Stimulated activated memory B cell treated with anti-CD40 and anti-IgM and Interleukin-4, amounts not matched to agents 10 μg/mL and 1 μg/mL and 100 μg/mL, for 72 hours (primary cell): ENCODE results near the gene NR3C1.

Experiments
- ATAC-seq: fragments of 150-1000 bp; cut with Tn5 transposase; 2 replicates; pipeline ENCODE4 v1.10.0; 2021
- H3K27ac Mint-ChIP-seq: one replicate; pipeline ENCODE4 v1.8.0; 2022; ENCODE audit warnings: mild to moderate bottlenecking, mixed read lengths
- H3K27me3 Mint-ChIP-seq: one replicate; pipeline ENCODE4 v1.8.0; 2022; ENCODE audit warnings: mixed read lengths
- H3K36me3 Mint-ChIP-seq: one replicate; pipeline ENCODE4 v1.8.0; 2022; ENCODE audit warnings: mixed read lengths
- H3K4me1 Mint-ChIP-seq: one replicate; pipeline ENCODE4 v1.8.0; 2022; ENCODE audit warnings: mixed read lengths
- H3K4me3 Mint-ChIP-seq: one replicate; pipeline ENCODE4 v1.8.0; 2022; ENCODE audit warnings: mild to moderate bottlenecking, moderate library complexity, mixed read lengths
- H3K9me3 Mint-ChIP-seq: one replicate; pipeline ENCODE4 v1.8.0; 2022; ENCODE audit warnings: mixed read lengths

The NR3C1 gene

GRCh38 chr5:143405849-143406098, 2.3 kb upstream of the NR3C1 start:
- no peaks in the 10 kb centered on the region for H3K9me3 Mint-ChIP-seq
- H3K27ac Mint-ChIP-seq = peak overlapping the region; percentile 100
- peak overlapping the region; percentile 87 for H3K4me3 Mint-ChIP-seq
- H3K27me3 Mint-ChIP-seq = no peaks in the 10 kb centered on the region
- H3K36me3 Mint-ChIP-seq = peaks cover 6% of the 10 kb centered on the region
- ATAC-seq = no peak
- peaks cover 21% of the 10 kb centered on the region for H3K4me1 Mint-ChIP-seq

- H3K27me3 Mint-ChIP-seq = no peaks in the 10 kb centered on the region
- peak; percentile 60 for ATAC-seq
- H3K9me3 Mint-ChIP-seq = no peaks in the 10 kb centered on the region
- H3K4me1 Mint-ChIP-seq = peaks cover 26% of the 10 kb centered on the region
- peak overlapping the region; percentile 87 for H3K4me3 Mint-ChIP-seq
- peaks cover 9% of the 10 kb centered on the region for H3K36me3 Mint-ChIP-seq
- peak overlapping the region; percentile 100 for H3K27ac Mint-ChIP-seq
Measured at GRCh38 chr5:143405063-143405848, 1.8 kb upstream of the NR3C1 start.

- Mint-ChIP-seq H3K27me3 (no peaks in the 10 kb centered on the region), H3K36me3 (peaks cover 10% of the 10 kb centered on the region)
- ATAC-seq = peak; percentile 57
Measured at GRCh38 chr5:143404416-143405062, 1.1 kb upstream of the NR3C1 start.

GRCh38 chr5:143403334-143403592, 223 bp downstream of the NR3C1 start:
- Mint-ChIP-seq H3K36me3 (peaks cover 10% of the 10 kb centered on the region), H3K9me3 (no peaks in the 10 kb centered on the region), H3K4me1 (peaks cover 46% of the 10 kb centered on the region), H3K4me3 (peak overlapping the region; percentile 87), H3K27ac (peak overlapping the region; percentile 100), H3K27me3 (no peaks in the 10 kb centered on the region)
- ATAC-seq = peak; percentile 45

More at GRCh38 chr5:143404416-143405062, 1.1 kb upstream of the NR3C1 start:
- Mint-ChIP-seq H3K4me1 (peaks cover 34% of the 10 kb centered on the region), H3K4me3 (peak overlapping the region; percentile 87), H3K27ac (peak overlapping the region; percentile 100), H3K9me3 (no peaks in the 10 kb centered on the region)

- Mint-ChIP-seq H3K4me3 (peak overlapping the region; percentile 87), H3K36me3 (peaks cover 10% of the 10 kb centered on the region), H3K27ac (peak overlapping the region; percentile 100), H3K4me1 (peaks cover 46% of the 10 kb centered on the region), H3K9me3 (no peaks in the 10 kb centered on the region), H3K27me3 (no peaks in the 10 kb centered on the region)
- peak; percentile 2 for ATAC-seq
Measured at GRCh38 chr5:143402553-143403333, 743 bp downstream of the NR3C1 start.

GRCh38 chr5:143402017-143402552, 1.4 kb downstream of the NR3C1 start:
- H3K4me3 Mint-ChIP-seq = peak overlapping the region; percentile 87
- no peak for ATAC-seq

GRCh38 chr5:143401227-143402016, 2.1 kb downstream of the NR3C1 start:
- Mint-ChIP-seq H3K9me3 (no peaks in the 10 kb centered on the region), H3K36me3 (peaks cover 10% of the 10 kb centered on the region), H3K4me3 (peak overlapping the region; percentile 87), H3K27me3 (no peaks in the 10 kb centered on the region), H3K27ac (peak overlapping the region; percentile 100), H3K4me1 (peaks cover 52% of the 10 kb centered on the region)
- ATAC-seq = no peak

More at GRCh38 chr5:143402017-143402552, 1.4 kb downstream of the NR3C1 start:
- H3K27ac Mint-ChIP-seq = peak overlapping the region; percentile 100
- H3K27me3 Mint-ChIP-seq = no peaks in the 10 kb centered on the region
- peaks cover 10% of the 10 kb centered on the region for H3K36me3 Mint-ChIP-seq
- no peaks in the 10 kb centered on the region for H3K9me3 Mint-ChIP-seq
- H3K4me1 Mint-ChIP-seq = peaks cover 46% of the 10 kb centered on the region

GRCh38 chr5:143400541-143401226, 2.8 kb downstream of the NR3C1 start:
- H3K27me3 Mint-ChIP-seq = no peaks in the 10 kb centered on the region
- H3K36me3 Mint-ChIP-seq = peaks cover 10% of the 10 kb centered on the region
- H3K27ac Mint-ChIP-seq = peak overlapping the region; percentile 32
- ATAC-seq = no peak
- no peaks in the 10 kb centered on the region for H3K9me3 Mint-ChIP-seq
- peaks cover 58% of the 10 kb centered on the region for H3K4me1 Mint-ChIP-seq
- H3K4me3 Mint-ChIP-seq = peak overlapping the region; percentile 87

- H3K27ac Mint-ChIP-seq = peak overlapping the region; percentile 32
- H3K36me3 Mint-ChIP-seq = peaks cover 10% of the 10 kb centered on the region
- no peak for ATAC-seq
- peak overlapping the region; percentile 87 for H3K4me3 Mint-ChIP-seq
- H3K27me3 Mint-ChIP-seq = no peaks in the 10 kb centered on the region
- H3K4me1 Mint-ChIP-seq = peaks cover 59% of the 10 kb centered on the region
- no peaks in the 10 kb centered on the region for H3K9me3 Mint-ChIP-seq
Measured at GRCh38 chr5:143399616-143400540, 3.6 kb downstream of the NR3C1 start.

GRCh38 chr5:143398451-143399237, 4.8 kb downstream of the NR3C1 start:
- Mint-ChIP-seq H3K27me3 (no peaks in the 10 kb centered on the region), H3K27ac (no peak overlapping the region), H3K36me3 (peaks cover 10% of the 10 kb centered on the region), H3K4me3 (peak overlapping the region; percentile 87), H3K4me1 (peaks cover 63% of the 10 kb centered on the region), H3K9me3 (no peaks in the 10 kb centered on the region)
- no peak for ATAC-seq

- Mint-ChIP-seq H3K9me3 (no peaks in the 10 kb centered on the region), H3K4me3 (peak overlapping the region; percentile 87), H3K4me1 (peaks cover 67% of the 10 kb centered on the region), H3K27me3 (no peaks in the 10 kb centered on the region), H3K36me3 (peaks cover 10% of the 10 kb centered on the region), H3K27ac (no peak overlapping the region)
- ATAC-seq = no peak
Measured at GRCh38 chr5:143398053-143398355, 5.5 kb downstream of the NR3C1 start.

- H3K4me1 Mint-ChIP-seq = peaks cover 72% of the 10 kb centered on the region
- H3K27me3 Mint-ChIP-seq = no peaks in the 10 kb centered on the region
- H3K27ac Mint-ChIP-seq = no peak overlapping the region
- no peaks in the 10 kb centered on the region for H3K9me3 Mint-ChIP-seq
- H3K4me3 Mint-ChIP-seq = peak overlapping the region; percentile 36
- ATAC-seq = no peak
- H3K36me3 Mint-ChIP-seq = peaks cover 10% of the 10 kb centered on the region
Measured at GRCh38 chr5:143397302-143398052, 6.0 kb downstream of the NR3C1 start.
